HTERT RPE-1 (cell line): ENCODE data around the gene AARS1.
"Not testable (repeated sequence)": the region's sequence is repeated elsewhere in the genome, so short reads cannot be mapped to it uniquely, and the experiment has no call there.

ENCODE experiments used
- in situ Hi-C: fragments of 300-500 bp; cut with MboI; formaldehyde crosslinking; loops from 4 replicates; pipeline ENCODE4 v1.14.3; 2020; ENCODE audit warnings: low sequenced_read_pairs

The AARS1 gene

DNA sequence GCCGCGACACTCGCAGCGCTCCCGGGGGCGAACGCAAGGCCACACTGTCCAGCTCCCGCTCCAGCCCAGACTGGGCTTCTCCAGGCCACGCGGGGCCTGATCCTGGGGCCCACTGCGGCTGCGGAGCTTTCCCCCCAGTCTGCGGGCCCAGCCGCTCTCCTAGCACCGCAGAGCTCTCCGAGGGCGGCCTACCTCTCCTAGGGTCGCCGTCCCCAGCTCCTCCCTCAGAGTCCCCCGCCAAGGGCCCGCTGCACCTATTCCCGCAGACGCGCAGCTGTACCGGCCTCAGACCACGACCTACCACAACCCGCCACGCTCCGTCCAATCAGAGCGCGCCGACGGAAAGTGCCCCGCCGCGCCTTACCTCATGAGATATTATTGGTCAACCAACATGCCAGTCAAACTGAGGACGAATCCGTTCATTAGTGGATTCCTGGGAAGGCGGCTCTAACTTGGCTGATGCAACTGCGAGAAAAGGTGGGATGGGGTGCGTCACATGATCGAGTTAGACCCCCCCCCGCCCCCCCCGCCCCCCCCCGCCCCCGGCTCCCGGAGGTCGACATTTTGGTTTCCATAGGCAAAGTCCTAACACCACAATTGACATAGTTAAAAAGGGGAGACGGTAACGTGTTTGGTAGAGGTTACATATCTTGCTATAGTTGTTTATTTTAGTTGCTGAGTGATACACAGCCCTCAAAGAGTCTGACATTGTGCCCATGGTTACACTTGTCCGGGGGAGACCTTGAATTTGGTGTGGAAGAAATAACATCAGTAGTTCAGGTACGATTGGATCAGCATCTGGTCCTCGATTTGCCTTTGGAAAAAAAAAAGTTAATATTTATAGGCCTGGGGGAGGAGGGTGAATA lies at the start of gene AARS1:
Gene AARS1 (minus strand): TSS at position 278 of the 866 bp plus-strand sequence. CDS start 6,743 bp downstream, outside the sequence.
- in situ Hi-C loops: no loop called here

DNA sequence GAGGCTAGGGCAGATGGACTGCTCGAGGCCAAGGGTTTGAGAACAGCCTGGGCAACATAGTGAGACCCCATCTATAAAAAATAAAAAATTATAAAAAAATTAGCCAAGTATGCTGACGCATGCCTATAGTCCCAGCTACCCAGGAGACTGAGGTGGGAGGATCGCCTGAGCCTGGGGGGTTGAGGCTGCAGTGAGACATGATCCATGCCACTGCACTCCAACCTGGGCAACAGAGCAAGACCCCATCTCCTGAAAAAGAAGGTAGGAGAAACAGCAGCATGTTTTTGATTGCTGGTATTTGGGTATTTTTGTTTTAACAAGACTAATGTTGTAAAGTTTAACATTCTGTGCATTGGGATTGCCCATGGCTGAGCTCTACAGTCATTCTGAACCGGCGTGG lies 48.5 kb upstream of the AARS1 start:
- in situ Hi-C loops: no loop called here

DNA sequence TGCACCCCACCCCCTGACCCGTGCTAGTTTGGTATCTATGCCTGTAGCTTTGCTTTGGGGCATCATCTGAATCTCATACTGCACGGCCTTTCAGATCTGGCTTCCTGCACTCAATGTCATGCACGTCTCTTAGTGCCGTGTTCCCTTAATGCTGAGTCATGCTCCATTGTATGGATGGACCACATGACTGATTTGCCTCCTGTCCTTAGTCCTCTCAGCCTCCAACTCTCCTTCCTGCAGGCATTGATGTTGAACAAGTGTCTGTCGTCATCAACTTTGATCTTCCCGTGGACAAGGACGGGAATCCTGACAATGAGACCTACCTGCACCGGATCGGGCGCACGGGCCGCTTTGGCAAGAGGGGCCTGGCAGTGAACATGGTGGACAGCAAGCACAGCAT lies 43.4 kb upstream of the AARS1 start:
- in situ Hi-C loops: not testable (repeated sequence)

DNA sequence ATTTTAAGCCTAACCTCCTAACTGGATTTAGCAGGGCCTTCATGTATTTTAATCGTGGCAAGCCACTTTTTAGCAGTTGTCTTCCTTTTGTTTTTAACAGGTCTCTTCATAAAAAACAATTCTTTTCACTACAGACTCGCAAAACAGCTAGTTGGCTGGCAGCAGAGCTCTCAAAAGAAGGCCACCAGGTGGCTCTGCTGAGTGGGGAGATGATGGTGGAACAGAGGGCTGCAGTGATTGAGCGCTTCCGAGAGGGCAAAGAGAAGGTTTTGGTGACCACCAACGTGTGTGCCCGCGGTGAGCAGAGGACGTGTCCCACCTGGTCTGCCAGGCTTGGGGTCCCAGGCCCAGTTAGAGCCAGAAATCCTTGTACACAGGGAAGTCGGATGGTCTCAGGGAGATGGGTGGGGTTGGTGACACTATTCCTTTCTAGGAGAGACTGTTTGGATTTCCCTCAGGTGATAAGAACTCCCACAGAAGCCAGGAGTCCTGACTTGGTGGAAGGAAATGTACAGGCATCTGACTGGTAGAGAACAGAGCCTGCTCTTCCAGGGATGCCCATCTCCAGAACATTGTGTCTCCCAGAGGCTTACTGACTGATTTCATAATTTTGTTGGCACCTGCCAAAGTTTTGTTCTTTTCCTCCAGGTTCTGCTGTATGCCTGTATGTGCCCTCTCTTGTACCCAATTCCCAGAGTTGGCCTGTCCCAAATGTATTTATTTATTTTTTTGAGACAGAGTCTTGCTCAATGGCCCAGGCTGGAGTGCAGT lies 42.5 kb upstream of the AARS1 start:
- in situ Hi-C loops: no loop called here

DNA sequence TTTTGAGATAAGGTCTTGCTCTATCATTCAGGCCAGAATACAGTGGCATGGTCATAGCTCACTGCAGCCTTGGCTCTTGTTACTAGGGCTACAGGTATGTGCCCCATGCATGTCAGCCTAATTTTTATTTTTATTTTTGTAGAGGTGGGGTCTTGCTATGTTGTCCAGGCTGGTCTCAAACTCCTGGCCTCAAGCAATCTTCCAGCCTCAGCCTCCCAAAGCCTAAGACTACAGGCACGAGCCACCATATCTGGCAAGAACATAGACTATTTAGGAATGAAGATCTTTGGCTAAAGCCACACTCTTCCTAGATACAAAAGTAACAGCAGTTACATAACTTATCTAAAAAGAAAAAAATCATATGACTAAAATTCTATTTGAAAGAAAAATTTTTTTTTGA lies 41.8 kb upstream of the AARS1 start:
- in situ Hi-C loops: no loop called here

DNA sequence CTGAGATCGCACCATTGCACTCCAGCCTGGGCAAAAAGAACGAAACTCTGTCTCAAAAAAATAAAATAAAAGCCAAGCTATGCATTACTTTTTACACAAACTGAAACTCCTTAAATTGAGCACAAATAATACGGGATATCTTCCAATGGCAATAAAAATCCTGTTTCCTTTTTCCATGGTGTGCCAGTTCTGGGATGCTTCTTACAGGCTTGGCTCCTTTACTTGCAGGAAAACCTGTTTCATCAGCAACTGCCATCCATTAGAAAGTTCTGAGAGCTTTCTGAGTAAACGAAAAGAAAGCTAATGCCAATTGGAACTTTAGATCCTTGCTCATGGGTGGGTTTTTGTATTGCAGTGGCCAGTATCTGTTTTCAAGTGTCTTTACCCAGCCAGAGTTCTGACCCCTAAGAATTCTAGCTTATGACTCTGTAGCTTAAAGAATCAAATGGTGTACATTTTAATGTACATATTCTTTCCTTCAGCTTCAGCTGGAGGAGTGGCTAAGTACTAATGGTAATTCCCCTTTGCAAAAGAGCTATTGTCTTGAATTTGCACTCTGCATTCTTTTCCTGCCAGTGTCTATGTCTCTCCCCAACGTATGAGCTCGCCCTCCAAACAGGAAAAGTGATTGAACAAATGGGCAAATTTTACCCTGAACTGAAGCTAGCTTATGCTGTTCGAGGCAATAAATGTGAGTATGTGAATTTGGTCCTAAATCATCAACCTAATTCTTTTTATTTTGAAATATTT lies 35.9 kb upstream of the AARS1 start:
- in situ Hi-C loops: no loop called here

DNA sequence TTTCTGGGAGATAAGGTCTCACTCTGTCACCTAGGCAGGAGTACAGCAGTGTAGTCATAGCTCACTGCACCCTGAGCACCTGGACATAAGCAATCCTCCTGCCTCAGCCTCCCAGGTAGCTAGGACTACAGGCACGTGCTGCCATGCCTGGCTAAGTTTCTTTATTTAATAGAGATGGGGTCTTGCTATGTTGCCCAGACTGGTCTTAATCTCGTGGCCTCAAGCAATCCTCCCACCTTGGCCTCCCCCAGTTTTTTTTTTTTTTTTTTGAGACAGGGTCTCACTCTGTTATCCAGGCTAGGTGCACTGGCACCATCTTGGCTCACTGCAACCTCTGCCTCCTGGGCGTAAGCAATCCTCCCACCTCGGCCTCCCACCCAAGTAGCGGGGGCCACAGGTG lies 30.8 kb upstream of the AARS1 start:
- in situ Hi-C loops: no loop called here

DNA sequence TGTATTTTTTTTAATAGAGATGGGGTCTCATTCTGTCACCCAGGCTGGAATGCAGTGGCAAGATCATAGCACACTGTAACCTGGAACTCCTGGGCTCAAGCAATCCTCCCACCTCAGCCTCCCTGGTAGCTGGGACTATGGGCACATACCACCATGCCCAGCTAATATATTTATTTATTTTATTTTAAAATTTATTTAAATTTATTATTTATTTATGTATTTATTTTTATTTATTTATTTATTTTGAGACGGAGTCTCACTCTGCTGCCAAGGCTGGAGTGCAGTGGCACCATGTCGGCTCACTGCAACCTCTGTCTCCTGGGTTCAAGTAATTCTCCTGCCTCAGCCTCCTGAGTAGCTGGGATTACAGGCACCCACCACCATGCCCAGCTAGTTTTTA lies 18.4 kb upstream of the AARS1 start:
- in situ Hi-C loops: not testable (repeated sequence)

DNA sequence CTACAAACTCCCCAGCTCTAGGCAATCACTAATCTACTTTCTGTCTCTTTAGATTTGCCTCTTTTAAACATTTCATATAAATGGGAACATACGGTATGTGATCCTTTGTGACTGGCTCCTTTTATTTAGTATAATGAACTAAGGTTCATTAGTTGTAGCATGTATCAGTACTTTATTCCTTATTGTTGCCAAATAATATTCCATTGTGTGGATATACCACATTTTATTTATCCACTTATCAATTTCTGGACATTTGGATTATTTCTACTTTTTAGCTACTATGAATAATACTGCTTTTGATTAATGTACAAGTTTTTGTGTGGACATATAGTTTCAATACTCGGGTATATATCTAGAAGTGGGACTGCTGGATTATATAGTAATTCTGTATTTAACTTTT lies 17.6 kb upstream of the AARS1 start:
- in situ Hi-C loops: no loop called here

DNA sequence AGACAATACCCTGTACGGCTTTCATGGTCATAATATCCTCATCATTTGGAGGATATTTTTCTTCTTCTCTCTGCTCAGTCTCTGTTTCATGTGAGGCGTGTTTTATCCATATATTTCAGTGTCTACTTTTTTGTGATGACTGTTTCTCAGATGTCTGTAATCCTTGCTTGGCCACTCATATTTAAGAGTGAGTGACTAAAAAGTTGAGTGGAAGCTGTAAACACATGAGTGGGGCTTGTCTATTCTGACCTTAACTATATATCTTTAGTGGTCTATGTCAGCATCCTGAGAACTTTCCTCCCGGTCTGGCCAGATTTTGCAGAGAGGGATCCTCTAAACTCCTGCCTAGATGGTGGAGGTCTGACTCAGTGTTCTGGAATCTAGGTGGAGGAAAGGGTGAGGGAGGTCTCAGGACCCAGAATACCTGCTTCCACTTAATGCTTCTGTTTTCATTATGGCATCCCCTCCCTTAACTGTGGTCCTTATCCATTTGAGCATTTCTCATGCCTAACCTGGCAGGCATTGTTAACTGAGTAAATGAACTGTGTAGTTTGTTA lies 15.7 kb upstream of the AARS1 start:
- in situ Hi-C loops: no loop called here

DNA sequence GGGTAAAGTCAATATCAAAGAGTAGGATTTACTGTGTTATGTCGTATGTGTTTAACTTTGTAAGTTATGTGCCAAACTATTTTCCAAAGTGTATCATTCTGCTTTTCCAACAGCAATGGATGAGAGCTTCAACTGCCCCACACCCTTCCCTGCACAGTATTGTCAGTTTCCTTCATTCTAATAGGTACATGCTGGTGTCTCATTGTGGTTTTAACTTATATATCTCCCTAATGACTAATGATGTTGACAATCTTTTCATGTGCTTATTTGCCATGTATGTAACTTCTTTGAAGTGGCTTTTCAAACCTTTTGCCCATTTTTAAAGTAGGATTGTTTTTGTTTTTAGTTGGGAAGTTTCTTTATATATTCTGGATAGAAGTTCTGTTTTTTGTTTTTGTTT lies 13.4 kb upstream of the AARS1 start:
- in situ Hi-C loops: no loop called here

DNA sequence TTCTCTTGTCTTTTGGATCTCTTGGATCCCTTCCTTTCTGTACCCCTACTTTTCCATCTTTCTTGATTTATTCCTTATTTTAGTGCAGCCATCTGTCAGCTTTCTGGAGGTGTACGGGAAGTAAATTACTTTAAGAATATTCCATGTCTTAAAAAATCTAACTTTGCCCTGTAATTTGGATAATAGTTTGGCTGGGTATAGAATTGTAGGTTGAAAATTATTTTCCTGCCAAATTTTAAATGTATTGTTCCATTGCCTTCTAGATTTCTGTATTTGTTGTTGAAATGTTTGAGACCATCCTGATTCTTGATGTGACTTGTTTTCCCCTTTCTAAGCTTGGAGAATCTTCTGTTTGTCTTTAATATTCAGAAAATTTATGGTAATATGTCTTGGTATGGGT lies 11.8 kb upstream of the AARS1 start:
- in situ Hi-C loops: no loop called here

DNA sequence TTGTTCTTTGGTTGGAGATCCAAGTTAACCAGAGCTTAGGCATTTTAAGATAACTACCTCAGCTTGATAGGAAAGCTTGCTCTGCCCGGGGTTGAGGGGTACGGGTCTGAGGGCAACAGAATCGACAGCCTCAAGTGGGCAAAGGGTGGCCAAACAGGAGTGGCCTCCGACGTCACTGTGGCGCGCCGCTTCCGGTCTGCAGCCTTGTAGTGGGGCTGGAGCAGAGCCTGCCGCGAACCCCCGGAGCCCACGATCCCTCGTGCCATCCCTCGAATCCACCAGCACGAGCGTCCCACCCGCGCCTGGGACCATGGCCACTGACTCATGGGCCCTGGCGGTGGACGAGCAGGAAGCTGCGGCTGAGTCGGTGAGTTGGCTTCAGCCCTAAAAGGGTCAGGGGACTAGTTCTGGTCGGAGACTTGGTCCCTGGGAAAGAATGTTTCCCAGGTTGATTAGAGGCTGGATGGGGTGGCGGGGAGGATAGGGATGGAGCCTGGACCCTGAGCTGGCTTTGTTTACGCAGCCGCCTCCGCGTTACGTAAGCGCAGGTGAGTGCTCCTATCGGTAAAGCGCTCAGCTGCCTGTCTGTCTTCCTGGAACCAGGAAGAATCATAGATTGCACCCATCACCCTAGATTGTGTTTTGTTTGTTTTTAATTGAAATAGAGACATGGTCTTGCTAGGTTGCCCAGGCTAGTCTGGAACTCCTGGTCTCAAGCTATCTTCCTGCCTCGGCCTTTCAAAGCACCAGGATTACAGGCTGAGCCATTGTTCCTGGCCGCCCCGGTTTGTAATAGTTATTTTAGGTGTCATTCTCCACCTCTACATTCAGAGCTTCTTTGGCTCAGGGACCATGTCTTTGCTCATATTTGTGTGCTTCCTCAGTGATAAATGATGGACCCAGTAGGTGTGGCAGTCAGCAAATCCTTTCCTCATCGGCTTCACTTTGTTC lies 10.0 kb upstream of the AARS1 start, which contains the start of gene DDX19B:
Gene DDX19B (plus strand): TSS at position 199 of the 951 bp plus-strand sequence. CDS start 112 bp downstream, at position 311.
- in situ Hi-C loops: no loop called here

DNA sequence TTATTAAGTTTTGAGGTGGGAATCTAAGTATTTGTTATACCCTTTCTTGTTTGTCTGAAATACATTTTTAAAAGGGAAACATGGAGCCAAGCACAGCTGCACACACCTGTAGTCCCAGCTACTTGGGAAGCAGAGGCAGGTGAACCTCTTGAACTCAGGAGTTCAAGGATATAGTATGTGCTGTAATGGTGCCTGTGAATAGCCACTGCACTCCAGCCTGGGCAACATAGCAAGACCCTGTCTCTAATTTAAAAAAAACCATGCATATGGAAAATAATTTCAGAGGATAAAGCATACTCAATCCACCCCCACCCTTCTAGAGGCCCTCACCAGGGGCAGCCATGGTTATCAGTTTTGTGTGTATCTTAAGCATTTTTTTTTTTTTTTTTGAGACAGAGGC lies 6.3 kb upstream of the AARS1 start:
- in situ Hi-C loops: no loop called here

DNA sequence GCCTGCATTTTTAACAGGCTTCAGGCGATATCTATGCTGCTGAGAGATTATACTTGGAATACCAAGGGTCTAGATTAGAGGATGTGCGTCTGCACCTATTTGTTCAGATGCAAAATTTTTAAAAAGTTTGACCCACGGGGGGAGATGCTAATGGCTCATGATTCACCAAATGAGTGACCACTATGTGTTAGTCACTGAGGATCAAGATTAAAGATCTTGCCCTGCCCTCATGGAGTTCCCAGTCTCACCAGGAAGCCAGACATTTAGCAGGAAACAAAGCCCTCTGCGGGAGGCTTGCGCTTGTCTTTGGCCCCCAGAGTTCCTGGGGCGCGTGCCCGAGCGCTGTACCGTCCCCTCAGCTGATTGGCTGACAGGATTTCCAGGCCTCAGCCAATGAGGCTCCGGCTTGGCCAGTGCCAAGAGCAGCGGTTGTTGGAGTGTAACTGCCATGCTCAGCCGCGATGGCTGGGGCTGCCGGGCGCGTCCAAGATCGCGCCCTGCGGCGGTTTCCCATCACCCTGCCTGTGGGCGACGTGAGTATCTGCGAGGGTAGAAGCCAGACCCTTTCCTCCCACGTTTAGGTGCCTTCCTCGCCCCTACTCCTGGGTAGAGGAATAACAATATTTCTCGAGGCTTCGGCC lies 5.2 kb upstream of the AARS1 start:
- in situ Hi-C loops: no loop called here

DNA sequence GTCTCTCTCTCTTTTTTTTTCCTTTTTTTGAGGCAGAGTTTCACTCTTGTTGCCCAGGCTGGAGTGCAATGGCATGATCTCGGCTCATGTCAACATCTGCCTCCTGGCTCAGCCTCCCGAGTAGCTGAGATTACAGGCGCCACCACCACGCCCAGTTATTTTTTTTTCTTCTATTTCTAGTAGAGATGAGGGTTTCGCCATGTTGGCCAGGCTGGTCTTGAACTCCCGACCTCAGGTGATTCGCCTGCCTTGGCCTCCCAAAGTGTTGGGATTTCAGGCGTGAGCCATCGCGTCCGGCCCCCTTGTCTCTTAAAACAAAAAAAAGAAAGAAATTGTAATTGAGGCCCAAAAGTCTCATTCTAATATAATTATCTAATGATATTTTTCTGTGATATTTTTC lies 2.8 kb upstream of the AARS1 start:
- in situ Hi-C loops: not testable (repeated sequence)

DNA sequence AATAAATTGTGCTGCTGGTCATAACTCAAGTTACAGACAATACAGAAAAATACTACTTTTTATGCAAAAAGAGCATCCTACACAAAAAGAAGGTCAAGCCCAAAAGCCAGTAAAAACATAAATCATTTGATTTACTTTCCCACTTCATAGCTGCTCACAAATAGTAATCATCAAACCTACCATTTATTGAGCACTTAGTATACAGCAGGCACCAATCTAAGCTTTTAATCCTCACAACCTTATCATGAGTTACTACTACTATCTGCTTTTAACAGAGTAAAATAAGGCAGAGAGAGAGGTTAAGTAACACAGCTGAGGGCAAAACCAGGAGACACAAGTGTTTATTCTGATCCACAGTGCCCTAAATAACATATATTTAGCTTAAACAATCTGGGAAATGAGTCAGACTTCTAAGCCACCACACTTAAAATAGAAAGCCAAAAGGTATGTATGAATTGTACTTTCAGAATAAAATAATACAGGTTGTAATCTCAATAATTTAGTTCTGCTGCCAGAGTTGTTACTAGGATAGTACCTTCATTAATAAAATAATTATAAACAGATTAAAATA lies 1.7 kb upstream of the AARS1 start:
- in situ Hi-C loops: no loop called here

DNA sequence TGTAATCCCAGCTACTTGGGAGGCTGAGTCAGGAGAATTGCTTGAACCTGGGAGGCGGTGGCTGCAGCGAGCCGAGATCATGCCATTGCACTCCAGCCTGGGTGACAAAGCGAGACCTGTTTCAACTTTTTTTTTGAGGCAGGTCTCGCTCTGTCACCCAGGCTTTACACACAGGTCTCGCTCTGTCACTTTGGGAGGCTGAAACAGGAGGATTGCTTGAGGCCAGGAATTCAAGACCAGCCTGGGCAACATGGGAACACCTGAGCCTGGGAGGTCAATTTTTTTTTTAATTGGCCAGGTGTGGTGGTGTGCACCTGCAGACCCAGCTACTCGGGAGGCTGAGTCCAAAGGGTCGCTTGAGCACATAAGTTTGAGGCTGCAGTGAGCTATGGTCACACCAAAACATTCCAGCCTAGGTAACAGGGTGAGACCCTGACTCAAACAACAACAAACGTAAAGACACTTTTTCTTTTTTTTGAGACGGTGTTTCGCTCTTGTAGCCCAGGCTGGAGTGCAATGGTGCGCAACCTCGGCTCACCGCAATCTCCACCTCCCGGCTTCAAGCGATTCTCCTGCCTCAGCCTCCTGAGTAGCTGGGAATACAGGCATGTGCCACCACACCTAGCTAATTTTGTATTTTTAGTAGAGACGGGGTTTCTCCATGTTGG lies 1.9 kb downstream of the AARS1 start:
- in situ Hi-C loops: not testable (repeated sequence)

DNA sequence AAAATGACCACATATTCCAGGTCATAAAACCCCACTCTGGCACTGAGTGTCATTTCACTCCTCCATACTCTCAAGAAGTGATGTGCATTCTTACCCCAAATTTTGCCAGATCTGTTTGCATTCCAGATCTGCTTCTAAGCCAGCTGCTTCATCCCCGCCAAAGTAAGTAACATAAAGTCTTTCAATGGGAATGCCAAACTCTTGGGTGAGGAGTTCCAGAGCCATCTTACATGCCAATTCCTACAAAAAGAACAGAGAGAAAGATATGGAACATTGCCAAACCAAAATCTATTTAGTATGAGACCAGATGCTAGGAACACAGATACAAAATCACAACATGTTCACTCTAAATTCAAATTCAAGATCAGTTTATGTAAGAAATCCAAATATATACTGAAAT lies 12.9 kb downstream of the AARS1 start:
- in situ Hi-C loops: no loop called here
